GM21825 (cell line): Measurements from ENCODE around the gene CACNA2D3.

Experiments used
- ATAC-seq: cut with Tn5 transposase; IDR thresholded peaks from one replicate; pipeline ENCODE4 v1.9.1; 2021; ENCODE audit warnings: mild to moderate bottlenecking, moderate library complexity; ENCODE audit not compliant: unreplicated experiment

The CACNA2D3 gene

DNA sequence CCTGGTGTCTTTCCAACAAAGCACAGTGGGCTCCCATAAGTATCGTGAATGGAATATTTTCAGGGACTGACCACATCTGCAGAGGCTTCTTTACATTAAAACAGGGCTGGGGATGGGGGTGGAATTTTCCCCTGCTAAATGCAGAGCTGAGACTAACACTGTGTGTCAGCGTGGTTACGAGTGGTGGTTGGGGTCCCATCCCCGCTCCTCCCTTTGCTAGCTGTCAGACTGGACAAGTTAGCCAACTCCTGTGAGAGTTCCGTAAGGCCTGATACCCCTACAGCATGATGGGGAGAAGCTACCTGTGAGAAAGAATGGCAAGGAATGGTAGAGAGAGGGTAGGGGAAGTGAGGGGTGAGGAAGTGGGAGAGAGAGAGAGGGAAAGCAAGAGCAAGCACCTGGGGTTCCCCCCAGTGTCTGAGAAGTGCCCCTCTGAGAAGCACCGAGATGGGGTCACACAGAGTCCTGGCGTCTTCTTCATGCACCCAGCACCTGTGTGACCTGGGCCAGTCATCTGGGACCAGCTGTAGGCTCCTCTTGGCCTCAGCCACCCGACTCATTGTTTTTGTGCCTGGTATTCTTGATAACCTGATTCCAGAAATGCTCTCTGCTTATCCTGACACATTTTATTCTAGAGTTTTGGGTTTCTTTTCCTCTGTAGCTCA lies 395.8 kb downstream of the CACNA2D3 start:
- ATAC-seq = no peak

DNA sequence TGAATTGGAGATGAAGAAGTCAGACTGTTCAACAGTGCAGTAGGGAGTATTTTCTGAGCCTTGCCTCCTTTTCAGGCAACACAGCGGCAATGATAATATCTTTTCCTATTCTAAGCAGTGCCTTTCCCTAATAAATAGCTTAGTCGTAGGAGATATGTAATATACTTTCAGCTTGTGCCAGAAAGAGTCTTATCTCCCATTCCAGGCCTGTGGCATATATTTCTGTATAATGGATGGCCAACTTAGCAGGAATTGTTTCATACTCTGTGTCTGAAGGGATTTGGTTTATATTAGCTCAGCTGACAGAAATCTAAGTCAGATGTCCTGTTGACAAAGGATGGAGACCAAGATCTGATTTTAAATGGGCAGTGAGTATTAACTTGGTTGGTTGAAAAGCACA lies 397.1 kb downstream of the CACNA2D3 start:
- no peak for ATAC-seq

DNA sequence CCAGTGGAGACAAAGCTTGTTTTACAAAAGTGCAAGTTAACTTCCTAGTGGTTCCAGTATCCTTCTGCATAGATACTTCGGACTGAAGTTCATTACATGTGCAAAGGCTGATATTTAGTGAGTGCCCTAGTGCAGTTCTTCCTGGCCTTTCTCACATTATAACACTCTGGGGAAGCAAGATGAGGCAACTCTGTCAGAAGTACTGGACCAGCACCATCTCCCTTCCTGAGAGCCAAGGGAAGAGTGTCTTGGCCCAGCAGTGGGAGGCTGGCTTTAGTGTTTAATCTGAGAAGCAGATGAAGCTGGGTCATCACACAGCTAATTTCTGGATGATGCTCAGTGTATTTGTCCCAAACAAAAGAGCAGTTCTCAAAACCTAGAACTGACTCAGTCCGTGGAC lies 397.7 kb downstream of the CACNA2D3 start:
- no peak for ATAC-seq

DNA sequence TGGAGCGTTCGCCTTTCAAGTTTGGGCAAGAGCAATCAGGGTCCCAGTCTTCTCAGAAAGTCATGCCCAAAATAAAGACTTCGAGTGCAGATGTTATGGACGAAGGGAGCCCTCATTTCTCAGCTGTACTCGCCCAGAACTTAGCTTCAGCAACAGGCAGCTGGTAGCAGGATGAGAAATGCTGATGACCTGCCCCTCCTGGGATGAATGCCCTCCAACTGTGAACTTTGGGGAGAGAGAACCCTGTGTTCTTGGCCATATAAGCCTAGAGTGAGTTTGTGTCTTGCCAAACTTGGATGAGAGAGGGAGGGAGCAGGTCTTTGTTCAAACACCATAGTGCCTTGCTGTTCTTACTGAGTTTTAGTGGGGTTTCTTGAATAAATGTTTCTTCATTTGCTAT lies 405.2 kb downstream of the CACNA2D3 start:
- ATAC-seq = no peak

DNA sequence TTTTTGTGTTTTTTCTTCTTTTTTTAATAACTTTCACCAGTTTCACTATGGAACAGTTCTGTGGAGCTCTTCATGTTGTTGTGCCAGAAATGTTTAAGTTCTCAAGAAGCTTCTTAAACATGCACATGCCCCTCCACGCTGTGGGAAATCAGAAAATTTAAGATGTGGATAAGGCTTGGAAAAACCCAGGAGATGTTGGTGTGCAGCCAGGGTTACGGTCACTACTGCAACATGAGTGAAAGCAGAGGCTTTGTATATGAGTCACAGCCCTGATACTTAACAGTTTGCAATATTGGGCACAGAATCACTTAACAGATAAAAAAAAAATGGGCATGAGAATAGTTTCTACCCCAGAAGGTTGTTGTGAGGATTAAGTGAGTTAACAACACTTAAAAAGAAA lies 405.6 kb downstream of the CACNA2D3 start:
- ATAC-seq = no peak

DNA sequence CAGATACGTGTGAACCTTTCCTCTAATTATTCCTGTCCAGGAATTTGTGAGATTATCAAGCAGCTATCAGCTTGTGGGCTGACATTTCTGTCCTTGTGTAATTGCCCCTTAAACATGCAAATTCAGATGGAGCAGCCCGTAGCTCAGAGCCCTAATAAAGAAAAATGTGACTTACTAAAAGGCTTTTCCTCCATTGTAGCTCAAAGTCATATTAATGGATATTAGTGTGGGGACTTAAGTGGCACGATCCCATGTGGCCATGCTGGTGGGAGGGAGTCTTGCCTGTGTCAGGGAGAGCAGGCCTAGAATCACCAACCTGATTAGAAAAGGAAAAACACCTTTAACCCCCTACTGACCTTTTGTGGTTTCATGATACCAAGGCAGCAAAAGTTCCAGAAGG lies 406.3 kb downstream of the CACNA2D3 start:
- no peak for ATAC-seq

DNA sequence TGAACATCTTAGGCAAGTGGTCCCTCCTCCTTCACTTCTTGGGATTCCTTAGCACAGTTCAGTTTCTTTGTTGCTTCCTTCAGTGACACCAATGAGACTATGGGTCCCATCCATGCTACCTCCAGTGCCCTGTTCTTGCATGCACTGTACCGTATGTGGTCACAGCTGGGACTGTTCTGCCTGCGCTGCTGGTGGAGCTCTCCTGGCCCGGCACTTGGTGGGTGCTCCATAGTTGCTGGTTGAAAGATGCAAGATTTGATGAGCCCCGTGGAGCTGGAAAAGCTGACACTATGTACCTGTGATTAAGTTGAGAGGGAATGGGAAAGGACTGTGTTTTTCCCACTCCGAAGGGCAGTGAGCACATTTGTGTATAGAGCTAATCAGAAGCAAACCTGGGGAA lies 407.7 kb downstream of the CACNA2D3 start:
- no peak for ATAC-seq

DNA sequence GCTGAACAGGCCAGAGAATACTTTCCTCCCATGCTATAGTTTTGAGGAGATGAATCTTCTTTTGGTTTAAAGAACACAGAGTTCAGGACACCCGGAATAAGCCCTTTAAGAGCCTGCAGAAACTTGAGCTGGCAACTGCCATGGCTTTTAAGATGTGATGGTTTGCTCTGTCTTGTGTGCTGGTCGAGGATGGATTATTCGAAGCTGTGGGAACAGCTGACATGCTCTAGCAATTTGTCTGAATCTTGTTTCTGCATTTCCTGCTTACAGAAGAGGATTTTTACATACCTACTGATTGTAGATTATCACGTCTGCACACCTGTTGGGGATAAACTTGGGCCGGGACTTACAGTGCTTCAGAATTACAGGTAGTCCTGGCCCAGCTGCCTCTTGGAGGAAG lies 408.6 kb downstream of the CACNA2D3 start:
- ATAC-seq = no peak

DNA sequence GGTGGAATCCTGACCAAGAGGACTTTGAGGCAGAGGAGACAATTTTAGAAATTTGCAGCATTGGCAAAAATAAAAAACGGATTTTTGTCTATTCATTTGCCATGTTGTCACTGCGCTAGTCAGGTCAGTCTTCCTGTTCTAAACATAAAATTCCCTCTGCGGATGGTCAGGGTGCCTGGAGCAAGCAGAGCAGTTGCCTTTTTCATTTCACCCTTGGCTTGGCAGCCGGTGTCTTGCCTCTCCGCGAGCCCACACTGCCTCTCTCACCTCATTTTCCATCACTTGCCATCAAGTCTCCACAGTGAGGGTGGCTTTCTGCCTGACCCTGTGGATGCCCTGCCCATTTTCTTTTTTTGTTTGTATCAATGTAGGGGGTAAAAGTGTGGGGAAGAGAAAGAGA lies 409.4 kb downstream of the CACNA2D3 start:
- no peak for ATAC-seq

DNA sequence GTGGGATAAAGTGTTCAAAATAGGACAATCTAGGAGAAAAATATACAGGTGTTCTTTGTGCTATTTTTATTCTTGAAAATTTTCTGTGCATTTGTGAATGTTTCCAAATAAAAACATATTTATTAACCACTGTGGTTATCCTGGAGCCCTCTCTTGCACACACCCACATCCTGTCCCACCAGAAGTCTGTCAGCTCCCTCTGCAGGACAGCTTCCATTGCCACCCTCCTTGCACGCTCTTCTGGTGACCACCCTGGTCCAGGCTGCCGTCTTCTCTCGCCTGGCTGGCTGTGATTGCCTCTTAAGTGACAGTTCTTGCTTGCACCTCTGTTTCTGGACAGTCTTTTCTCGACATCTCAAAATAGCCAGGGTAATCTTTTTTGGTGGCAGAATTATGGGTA lies 411.5 kb downstream of the CACNA2D3 start:
- no peak for ATAC-seq

DNA sequence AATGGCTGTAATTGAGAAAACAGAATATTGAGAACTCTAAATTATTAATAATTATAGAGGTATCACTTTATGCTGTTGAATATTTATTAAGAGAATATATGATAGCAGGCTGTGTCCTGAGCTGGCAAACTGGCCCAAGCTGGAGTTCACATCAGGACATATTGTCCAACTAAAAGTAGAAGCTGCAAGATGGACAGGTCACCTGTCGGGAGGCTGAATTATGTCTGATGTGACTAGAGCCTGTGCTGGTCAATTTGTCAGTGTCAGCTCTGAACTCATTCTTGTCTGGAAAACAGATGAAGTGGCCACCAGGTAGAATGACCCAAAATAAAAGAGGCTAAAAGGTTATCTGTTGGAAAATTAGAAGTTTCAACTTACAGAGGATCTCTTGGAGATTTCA lies 413.3 kb downstream of the CACNA2D3 start:
- ATAC-seq = no peak

DNA sequence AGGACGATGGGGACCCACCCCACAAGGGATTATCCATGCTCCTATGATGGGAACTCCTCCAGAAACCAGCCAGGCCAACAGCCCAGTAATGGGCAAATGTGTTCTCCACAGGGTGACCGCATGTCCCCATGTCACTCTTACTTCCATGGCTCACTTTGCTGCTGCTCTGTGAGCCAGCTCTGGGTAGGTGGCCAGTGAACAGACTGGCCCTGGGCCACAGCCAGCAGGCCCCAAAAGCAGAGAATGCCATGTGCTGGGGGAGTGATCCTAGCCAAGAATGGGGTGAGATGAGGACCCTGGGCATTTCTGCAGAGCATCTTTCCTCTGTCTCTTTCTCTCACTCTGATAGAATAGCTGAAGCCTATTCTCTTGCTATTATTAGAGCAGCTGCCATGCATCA lies 414.1 kb downstream of the CACNA2D3 start:
- ATAC-seq = no peak

DNA sequence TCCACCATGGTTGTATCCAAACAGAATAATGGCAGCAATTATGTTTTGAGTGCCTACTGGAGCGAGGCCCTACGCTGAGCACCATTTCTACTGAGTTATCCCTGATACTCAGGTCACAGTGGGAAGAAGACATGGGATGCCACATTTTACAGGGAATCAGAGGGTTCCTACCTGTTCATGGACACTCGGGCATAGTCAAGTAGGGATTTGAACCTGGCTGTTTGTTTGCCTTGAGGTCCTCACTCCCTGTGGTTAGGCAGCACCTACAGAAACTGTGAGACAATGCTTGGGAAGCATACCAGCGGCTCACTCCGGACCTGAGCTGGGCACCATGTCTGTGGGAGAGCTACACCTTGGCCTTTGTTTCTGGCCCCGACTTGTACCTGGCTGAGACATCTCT lies 415.2 kb downstream of the CACNA2D3 start:
- no peak for ATAC-seq

DNA sequence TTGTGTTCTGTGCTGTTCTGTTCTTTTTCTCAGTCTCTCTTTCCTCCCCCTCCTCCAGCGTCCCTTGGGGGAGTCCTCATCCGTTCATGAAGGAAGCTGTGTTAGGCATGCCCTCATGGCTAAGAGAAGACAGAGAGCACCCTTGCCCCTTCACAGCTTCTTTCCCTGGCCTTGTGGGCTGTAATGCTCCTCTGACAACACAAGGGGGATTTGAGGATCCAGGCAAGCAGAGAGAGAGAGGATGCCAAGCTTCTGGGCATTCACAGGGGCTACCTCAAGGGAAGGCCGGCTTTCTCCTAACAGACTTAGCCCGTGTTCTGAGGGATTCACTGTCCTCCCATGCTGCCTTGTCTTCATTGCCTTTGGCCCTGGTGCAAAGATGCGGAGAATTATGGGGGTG lies 416.0 kb downstream of the CACNA2D3 start:
- ATAC-seq = no peak

DNA sequence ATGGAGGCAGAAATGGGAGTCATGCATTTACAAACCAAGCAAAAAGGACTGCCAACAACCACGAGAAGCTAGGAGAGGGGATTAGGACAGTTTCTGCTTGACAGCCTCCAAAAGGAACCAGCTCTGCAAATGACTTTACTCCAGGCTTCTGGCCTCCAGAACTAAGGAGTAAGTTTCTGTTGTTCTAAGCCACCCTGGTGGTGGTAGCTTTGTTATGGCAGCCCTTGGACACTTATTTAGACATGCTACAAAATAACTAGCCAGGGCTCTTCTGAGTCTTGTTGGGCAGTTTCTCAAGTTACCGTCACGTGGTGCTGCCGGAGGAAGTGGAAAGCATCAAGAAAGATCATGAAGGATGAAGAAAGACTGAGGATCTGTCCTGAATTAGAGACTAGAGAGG lies 419.0 kb downstream of the CACNA2D3 start:
- ATAC-seq = no peak

DNA sequence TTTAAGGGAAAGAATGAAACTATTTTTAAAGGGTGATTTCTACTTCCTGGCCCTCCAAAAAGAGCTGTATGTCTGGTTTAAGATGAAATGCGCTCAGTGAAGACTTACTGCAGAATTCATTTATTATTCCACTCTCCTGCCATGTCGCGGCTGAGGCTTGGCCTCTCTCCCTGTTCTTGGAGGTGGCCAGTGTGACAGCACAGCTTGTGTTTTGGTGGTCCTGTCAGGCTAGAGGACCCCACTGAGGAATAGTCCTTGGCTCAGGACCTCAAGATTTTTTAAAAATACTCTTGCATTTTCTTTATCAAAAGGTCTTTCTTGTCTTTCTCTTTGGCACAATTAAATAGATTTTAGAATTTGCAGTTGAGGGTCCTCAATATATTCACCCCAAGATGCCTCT lies 421.1 kb downstream of the CACNA2D3 start:
- ATAC-seq = no peak

DNA sequence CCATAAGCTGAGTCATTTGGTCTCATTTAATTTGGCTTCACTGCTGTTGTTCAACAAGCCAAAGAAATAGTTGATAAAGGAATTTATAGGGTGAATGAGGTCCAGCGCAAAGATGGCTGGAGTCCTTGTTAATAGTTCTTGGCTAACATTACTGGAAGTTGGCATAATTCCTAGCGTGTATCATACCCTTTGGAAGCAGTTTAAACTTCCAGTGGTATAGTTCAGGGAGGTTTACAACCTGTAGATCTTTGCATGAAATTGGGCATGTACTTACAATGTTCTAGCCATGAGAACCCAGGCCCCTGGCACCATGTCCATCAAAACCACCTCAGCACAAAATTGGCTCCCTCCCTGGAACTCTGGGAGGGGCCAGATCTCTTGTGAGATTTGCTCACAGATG lies 424.7 kb downstream of the CACNA2D3 start:
- ATAC-seq = no peak

DNA sequence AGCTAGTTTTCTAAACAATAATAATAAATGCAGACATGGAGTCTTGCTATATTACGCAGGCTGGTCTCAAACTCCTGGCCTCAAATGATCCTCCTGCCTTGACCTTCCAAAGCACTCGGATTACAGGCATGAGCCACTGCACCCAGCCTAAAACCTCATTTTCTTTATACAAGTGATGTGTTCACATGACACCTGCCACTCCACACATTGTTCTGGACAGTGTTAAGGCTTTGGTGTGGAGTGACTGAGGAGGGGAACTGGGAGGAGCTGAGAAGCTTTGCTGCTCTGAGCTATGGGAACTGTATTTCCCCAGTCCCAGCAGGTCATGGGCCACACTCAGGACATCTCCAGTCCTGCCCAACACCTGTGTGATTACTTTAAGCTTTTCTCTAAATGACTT lies 425.5 kb downstream of the CACNA2D3 start:
- no peak for ATAC-seq

DNA sequence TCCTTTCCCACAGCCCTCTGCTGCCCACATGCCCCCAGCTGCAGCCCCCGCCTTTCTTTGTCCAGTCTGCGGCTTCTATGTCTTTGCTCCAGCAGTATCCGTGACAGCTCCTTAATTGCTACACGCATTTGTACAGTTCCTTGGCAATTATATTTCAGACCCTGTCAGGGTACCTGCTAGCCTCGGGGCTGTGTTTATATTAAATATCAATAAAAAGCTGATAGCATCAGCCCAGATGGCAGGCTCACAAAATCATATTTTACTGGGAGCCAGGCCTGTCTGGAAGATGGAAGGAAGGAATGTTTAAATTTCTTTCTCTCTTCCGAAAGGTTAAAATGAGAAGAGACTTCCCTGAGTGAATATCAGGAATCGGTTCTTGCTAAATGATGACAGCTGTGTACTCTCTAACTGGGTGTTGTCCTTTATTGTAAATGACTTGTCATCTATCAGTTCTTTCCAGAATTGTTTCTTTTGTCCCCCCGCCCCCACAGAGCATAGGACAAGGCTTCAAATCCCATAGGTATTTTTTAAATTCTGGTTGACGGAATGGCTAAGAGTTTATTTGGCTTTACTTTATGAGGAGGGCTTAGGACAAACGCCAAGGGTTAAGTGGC lies 427.4 kb downstream of the CACNA2D3 start:
- ATAC-seq = no peak

DNA sequence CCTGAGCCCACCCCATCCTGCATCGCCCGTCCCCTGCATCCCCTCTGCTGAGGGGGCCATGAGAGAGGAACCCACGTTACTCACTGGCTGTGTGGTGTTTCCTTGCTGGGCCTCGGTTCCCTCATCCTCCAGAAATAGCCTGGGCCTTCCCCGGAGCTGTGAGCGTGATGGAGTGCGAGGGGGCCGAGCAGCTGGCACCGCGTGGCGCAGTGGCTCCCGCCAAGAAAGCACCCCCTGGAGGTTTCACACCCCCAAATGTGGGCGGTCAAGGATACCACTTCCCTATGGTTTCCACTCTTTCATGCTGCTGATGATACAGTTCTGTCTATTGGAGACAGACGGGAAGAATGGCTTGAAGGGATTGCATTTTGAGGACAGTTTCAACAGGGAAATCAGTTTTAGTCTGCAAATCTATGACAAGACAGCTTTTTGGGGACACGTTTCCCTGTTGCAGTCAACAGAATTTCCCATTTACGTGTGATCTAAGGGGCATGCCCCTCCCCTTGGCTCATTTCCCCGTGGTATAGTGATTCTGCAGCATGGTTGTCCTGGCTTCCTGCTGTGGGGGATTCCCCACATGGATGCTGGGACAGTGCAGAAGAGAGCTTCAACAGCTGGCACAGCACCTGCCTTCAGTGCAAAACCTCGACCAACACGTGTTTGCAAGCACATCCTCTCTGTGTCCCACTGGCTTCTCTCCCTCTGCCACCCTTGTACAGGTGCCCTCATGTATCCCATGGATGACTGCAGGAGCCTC lies 428.0 kb downstream of the CACNA2D3 start:
- ATAC-seq = no peak

DNA sequence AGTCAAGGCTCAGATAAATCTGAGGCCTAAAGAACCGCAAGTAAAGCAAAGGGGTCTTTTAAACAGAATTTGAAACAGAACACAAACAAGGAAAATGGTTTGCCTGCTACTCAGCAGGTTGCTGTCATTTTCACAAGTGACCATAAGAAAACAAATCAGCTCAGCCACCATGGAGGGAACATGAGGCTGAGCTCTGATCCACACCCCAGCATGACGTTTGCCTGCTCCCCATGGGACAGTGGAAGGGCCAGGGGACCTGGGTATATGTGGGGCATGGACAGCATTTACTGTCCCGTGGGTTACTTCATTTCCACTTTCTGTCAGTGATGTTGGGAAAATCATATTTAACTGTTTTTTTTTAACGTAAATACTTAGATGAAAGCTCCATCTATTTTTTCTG lies 434.3 kb downstream of the CACNA2D3 start:
- ATAC-seq = no peak
